ENCODE data around the gene NLRC4.

The NLRC4 gene

DNA sequence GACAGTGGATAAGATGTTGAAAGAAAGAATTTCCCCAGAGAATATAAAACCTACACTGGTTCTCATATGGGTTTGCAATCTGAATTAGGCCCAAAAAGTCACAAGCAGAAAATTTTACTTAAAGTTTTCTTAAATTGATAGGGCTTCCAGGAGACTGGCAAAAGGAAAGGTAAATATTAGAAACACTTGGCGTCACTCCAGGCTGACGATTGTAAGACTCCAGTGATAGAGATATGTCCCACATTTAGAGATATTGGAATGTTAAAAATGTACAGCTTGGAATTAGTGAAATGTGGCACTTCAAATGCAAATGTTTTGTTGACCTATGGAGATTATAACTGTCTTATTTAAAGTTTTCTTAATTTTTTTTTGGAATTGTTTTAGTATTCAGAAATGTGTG lies 27.1 kb upstream of the NLRC4 start:
- Histone ChIP-seq H3K4me3 (ENCODE audit: low read length) (no peak overlapping the region), H3K9me3 (ENCODE audit: control insufficient read depth, insufficient read depth, low read length) (no peaks in the 10 kb centered on the region), H3K36me3 (ENCODE audit: control insufficient read depth, low read length) (peaks cover 6% of the 10 kb centered on the region), H3K4me2 (ENCODE audit: low read length) (no peak overlapping the region), H3K4me1 (ENCODE audit: control insufficient read depth, low read length) (no peaks in the 10 kb centered on the region), H3K9me2 (replicated peaks; ENCODE audit: control insufficient read depth, low read length) (no peaks in the 10 kb centered on the region), H3F3A (ENCODE audit: control insufficient read depth, insufficient read depth) (no peaks in the 10 kb centered on the region), H3K27me3 (ENCODE audit: control insufficient read depth, low read length) (no peaks in the 10 kb centered on the region), H3K27ac (ENCODE audit: low read depth, low read length) (no peak overlapping the region), H3K79me2 (ENCODE audit: control insufficient read depth, low read length) (peaks cover 18% of the 10 kb centered on the region), H4K20me1 (ENCODE audit: control insufficient read depth, insufficient read depth, low read depth, low read length) (no peaks in the 10 kb centered on the region)
- TF ChIP-seq EZH2phosphoT487 (IDR thresholded peaks at IDR 0.05; ENCODE audit: borderline replicate concordance, low read length) = no peak
- TF ChIP-seq, protein P1, sequence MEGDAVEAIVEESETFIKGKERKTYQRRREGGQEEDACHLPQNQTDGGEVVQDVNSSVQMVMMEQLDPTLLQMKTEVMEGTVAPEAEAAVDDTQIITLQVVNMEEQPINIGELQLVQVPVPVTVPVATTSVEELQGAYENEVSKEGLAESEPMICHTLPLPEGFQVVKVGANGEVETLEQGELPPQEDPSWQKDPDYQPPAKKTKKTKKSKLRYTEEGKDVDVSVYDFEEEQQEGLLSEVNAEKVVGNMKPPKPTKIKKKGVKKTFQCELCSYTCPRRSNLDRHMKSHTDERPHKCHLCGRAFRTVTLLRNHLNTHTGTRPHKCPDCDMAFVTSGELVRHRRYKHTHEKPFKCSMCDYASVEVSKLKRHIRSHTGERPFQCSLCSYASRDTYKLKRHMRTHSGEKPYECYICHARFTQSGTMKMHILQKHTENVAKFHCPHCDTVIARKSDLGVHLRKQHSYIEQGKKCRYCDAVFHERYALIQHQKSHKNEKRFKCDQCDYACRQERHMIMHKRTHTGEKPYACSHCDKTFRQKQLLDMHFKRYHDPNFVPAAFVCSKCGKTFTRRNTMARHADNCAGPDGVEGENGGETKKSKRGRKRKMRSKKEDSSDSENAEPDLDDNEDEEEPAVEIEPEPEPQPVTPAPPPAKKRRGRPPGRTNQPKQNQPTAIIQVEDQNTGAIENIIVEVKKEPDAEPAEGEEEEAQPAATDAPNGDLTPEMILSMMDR (IDR thresholded peaks at IDR 0.05; ENCODE audit: low read depth, low read length, poor library complexity, severe bottlenecking) = no peak

DNA sequence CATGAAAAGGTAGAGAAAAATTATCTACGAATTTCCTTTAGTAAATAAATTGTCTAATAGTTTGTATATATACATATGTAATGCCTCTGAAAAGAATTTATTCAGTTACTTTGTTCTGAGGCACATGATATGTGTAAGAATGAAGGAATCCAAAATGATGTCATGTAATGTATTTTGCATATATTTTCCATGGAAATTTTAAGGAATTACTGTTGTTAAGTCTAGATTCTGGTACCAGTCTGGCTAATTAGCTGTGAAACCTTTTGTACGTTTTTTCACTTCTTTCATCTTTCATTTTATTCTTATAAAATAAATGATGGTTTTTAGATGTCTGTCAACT lies 25.3 kb upstream of the NLRC4 start:
- Histone ChIP-seq H3K27ac (ENCODE audit: low read depth, low read length) (no peak overlapping the region), H3K36me3 (ENCODE audit: control insufficient read depth, low read length) (peaks cover 8% of the 10 kb centered on the region), H3K9me2 (replicated peaks; ENCODE audit: control insufficient read depth, low read length) (no peaks in the 10 kb centered on the region), H3K4me3 (ENCODE audit: low read length) (no peak overlapping the region), H3K79me2 (ENCODE audit: control insufficient read depth, low read length) (peaks cover 31% of the 10 kb centered on the region), H3K4me2 (ENCODE audit: low read length) (no peak overlapping the region), H3K27me3 (ENCODE audit: control insufficient read depth, low read length) (no peaks in the 10 kb centered on the region), H3K4me1 (ENCODE audit: control insufficient read depth, low read length) (peaks cover under 1% of the 10 kb centered on the region; the same call in 1 of the 2 replicates), H3F3A (ENCODE audit: control insufficient read depth, insufficient read depth) (no peaks in the 10 kb centered on the region), H4K20me1 (ENCODE audit: control insufficient read depth, insufficient read depth, low read depth, low read length) (no peaks in the 10 kb centered on the region), H3K9me3 (ENCODE audit: control insufficient read depth, insufficient read depth, low read length) (no peaks in the 10 kb centered on the region)
- TF ChIP-seq, protein P1 (IDR thresholded peaks at IDR 0.05; ENCODE audit: low read depth, low read length, poor library complexity, severe bottlenecking) = no peak
- no peak for TF ChIP-seq EZH2phosphoT487 (IDR thresholded peaks at IDR 0.05; ENCODE audit: borderline replicate concordance, low read length)

DNA sequence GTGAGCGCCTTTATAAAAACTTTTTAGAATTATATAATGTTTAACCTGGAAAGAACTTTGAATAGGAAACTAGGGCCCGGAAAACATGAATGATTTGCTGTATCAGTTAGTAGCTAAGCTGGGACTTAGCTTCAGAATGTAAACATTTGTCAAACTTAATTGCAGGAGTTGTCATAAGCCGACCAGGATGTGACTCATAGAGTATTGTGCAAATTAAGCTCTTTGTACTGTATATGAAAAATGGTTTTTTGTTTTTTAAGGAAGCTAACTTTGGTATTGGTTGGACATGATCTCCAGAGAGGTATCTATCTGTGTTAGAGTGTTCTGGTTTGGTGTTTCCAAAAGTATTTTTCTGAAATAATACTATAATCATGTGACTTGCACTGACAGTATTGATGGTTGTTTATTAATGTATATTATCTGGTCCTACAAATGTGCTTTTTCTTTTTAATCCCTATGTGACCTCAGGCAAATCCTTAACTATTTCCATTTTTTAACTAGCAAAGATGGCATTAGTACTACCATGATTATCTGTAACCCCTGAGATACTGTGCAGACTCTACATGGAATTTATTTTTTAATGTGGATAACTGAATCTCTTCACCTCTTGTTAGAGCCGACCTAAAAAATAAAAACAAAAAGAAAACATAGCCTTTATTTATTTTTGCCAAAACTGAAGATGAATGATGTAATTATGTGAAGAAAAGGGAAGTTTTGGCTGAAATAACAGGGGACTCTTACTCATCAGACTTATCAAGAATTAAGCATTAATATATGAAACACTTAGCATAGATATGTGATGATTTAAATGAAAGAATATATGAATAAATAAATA lies 24.7 kb upstream of the NLRC4 start:
- no peak overlapping the region for H3K4me2 ChIP-seq (ENCODE audit: low read length)
- H3K9me2 ChIP-seq (replicated peaks; ENCODE audit: control insufficient read depth, low read length) = no peaks in the 10 kb centered on the region
- H3K79me2 ChIP-seq (ENCODE audit: control insufficient read depth, low read length) = peaks cover 37% of the 10 kb centered on the region
- H3K36me3 ChIP-seq (ENCODE audit: control insufficient read depth, low read length) = peaks cover 13% of the 10 kb centered on the region
- peaks cover 5% of the 10 kb centered on the region for H3K4me1 ChIP-seq (ENCODE audit: control insufficient read depth, low read length)
- TF ChIP-seq EZH2phosphoT487 (IDR thresholded peaks at IDR 0.05; ENCODE audit: borderline replicate concordance, low read length) = no peak
- TF ChIP-seq, protein P1 (IDR thresholded peaks at IDR 0.05; ENCODE audit: low read depth, low read length, poor library complexity, severe bottlenecking) = no peak
- no peaks in the 10 kb centered on the region for H3K9me3 ChIP-seq (ENCODE audit: control insufficient read depth, insufficient read depth, low read length)
- H3F3A ChIP-seq (ENCODE audit: control insufficient read depth, insufficient read depth) = no peaks in the 10 kb centered on the region
- H4K20me1 ChIP-seq (ENCODE audit: control insufficient read depth, insufficient read depth, low read depth, low read length) = no peaks in the 10 kb centered on the region; the same call in 1 of the 2 replicates
- H3K27me3 ChIP-seq (ENCODE audit: control insufficient read depth, low read length) = no peaks in the 10 kb centered on the region
- no peak overlapping the region for H3K4me3 ChIP-seq (ENCODE audit: low read length)
- no peak overlapping the region for H3K27ac ChIP-seq (ENCODE audit: low read depth, low read length)

All from DOHH2 (cell line).